Large intestine (tissue), 3 donors: ENCODE measurements around the gene OR52E2. TPM values are rescaled to one million over a fixed set of nuclear protein-coding genes. Genes with fewer than 3 reads are reported as not detected.
"Not testable (repeated sequence)": the region's sequence is repeated elsewhere in the genome, so short reads cannot be mapped to it uniquely, and the experiment has no call there.

Experiments used
- DNase-seq, 2 donors: peaks; one replicate each; pipeline versions ENCODE4 v3.0.0 to v3.0.0-alpha.2; 2013
- H3K27ac ChIP-seq: one replicate; pipeline ENCODE4 v1.5.1; 2013; ENCODE audit warnings: low read length
- H3K27me3 ChIP-seq: 2 replicates; pipeline ENCODE4 v1.6.1; 2013; ENCODE audit warnings: low read length; ENCODE audit not compliant: control insufficient read depth, insufficient read depth
- H3K36me3 ChIP-seq: 2 replicates; pipeline ENCODE4 v1.6.1; 2013; ENCODE audit warnings: low read length; ENCODE audit not compliant: control insufficient read depth, insufficient read depth
- H3K4me1 ChIP-seq: one replicate; pipeline ENCODE4 v1.6.1; 2013; ENCODE audit warnings: low read length; ENCODE audit not compliant: control insufficient read depth, insufficient read depth
- H3K4me3 ChIP-seq: one replicate; pipeline ENCODE4 v1.5.1; 2013; ENCODE audit warnings: low read length
- H3K9me3 ChIP-seq: one replicate; pipeline ENCODE4 v1.6.1; 2013; ENCODE audit warnings: mild to moderate bottlenecking, low read depth, low read length, moderate library complexity; ENCODE audit not compliant: control insufficient read depth
- WGBS: methylation state at CpG from one replicate; pipeline ENCODE4 v1.1.5; 2013; ENCODE audit warnings: low lambda C conversion rate; ENCODE audit not compliant: insufficient coverage; 5-methylcytosine and 5-hydroxymethylcytosine counted together
- polyA plus RNA-seq: library from polyadenylated mRNA; unstranded; fragments of 120-200 nt; gene quantifications from one replicate; pipeline ENCODE4 v1.2.1, GENCODE V29; 2013

Gene OR52E2
- polyA plus RNA-seq, 1 donor = not detected

DNA sequence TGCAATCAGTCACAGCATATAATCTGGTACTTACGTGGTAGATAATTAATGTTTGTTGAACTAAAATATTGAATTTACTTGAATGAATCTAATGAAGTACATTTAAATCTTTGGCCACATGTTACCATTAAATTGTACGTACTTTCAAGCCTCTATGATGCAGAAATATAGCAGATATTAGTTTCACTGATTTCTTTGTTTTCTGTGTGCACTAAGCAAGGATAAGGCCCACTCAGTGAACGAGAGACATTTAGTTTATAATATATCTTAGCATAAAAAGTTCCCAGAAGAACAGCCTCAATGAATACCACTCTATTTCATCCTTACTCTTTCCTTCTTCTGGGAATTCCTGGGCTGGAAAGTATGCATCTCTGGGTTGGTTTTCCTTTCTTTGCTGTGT lies 9.8 kb upstream of the OR52E2 start, which contains the start of gene OR52E1:
Gene OR52E1, plus strand, starts transcription at position 301 of the 400 bp plus-strand sequence.
- no peaks in the 10 kb centered on the region for H3K27me3 ChIP-seq
- H3K4me1 ChIP-seq = no peaks in the 10 kb centered on the region
- no peak for DNase-seq
- no peak within 1 kb of the TSS for H3K4me3 ChIP-seq
- no peak within 1 kb of the TSS for H3K27ac ChIP-seq
- H3K9me3 ChIP-seq = no peaks in the 10 kb centered on the region
- 72% methylated on average over 2 of the region's 3 CpGs for WGBS
- no peaks in the 10 kb centered on the region for H3K36me3 ChIP-seq

DNA sequence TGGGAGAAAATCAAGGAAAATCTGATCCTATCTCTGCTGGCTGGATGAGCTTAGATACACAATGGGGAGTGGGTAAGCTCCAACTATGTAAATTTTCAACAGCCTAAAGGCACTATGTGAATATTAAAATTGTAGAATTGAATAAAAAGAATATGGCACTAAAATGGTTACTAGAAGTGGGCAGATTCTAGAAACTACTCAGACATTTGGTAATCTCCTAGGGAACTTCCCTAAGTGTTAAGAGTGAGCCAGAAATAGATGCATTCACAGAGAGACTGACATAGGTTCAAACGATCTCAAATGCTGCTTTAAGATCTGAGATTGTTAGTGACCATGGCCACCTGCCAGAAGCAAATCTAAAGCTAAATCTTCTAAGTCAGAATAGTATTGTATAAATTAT lies 5.6 kb upstream of the OR52E2 start:
- H3K27me3 ChIP-seq = no peaks in the 10 kb centered on the region
- DNase-seq = no peak
- no peaks in the 10 kb centered on the region for H3K36me3 ChIP-seq
- H3K9me3 ChIP-seq = no peaks in the 10 kb centered on the region
- no peak overlapping the region for H3K4me3 ChIP-seq
- no peak overlapping the region for H3K27ac ChIP-seq
- no CpG with 5 or more reads among the region's 1 CpG for WGBS
- no peaks in the 10 kb centered on the region for H3K4me1 ChIP-seq

DNA sequence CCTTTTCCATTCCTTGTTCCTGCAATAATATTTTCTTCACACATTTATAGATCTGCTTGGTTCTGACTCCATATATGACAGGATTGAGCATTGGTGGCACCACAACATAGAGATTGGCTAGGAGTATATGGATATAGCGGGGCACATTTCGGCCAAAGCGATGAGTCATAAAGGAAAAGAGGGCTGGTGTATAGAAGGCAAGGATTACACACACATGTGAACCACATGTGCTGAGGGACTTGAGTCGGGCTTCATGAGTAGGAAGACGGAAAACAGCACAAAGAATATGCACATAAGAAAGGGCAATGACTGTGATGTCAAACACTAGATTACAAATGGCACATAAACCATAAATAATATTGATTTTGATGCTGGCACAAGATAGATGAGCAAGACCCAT lies 748 bp downstream of the OR52E2 start:
- DNase-seq, H3K36me3 ChIP-seq, H3K4me1 ChIP-seq, H3K27ac ChIP-seq, H3K9me3 ChIP-seq, H3K27me3 ChIP-seq, H3K4me3 ChIP-seq: not testable (repeated sequence)
- WGBS = 80% methylated on average over 2 of the region's 5 CpGs

DNA sequence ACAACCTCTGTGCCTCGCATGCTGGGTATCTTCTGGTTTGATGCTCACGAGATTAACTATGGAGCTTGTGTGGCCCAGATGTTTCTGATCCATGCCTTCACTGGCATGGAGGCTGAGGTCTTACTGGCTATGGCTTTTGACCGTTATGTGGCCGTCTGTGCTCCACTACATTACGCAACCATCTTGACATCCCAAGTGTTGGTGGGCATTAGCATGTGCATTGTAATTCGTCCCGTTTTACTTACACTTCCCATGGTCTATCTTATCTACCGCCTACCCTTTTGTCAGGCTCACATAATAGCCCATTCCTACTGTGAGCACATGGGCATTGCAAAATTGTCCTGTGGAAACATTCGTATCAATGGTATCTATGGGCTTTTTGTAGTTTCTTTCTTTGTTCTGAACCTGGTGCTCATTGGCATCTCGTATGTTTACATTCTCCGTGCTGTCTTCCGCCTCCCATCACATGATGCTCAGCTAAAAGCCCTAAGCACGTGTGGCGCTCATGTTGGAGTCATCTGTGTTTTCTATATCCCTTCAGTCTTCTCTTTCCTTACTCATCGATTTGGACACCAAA lies 12.6 kb downstream of the OR52E2 start:
- Histone ChIP-seq H3K4me1 (no peaks in the 10 kb centered on the region), H3K27me3 (no peaks in the 10 kb centered on the region), H3K27ac (no peak overlapping the region), H3K9me3 (no peaks in the 10 kb centered on the region), H3K4me3 (no peak overlapping the region), H3K36me3 (no peaks in the 10 kb centered on the region)
- no peak for DNase-seq
- WGBS = 95% methylated on average over 3 of the region's 15 CpGs

DNA sequence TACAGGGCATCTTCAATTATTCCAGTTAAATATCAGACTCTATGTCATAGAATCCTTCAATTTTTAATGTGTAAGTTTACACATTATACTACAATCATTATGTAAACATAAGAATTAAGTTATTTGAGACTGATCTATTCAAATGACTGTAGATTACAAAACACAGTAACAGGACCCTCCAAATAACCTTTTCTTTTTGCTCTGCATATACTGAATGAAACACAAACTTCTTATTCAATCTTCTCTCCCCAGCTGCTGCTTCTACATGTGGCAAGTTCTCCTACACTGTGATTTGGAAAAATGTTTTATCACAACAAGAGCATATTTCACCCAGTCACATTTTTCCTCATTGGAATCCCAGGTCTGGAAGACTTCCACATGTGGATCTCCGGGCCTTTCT lies 13.2 kb downstream of the OR52E2 start, which contains the start of gene OR52J3:
Gene OR52J3, plus strand, starts transcription at position 301 of the 400 bp plus-strand sequence. Its CDS starts 0 bp downstream, at position 301.
- H3K4me1 ChIP-seq = no peaks in the 10 kb centered on the region
- no CpG with 5 or more reads among the region's 1 CpG for WGBS
- H3K27ac ChIP-seq = no peak within 1 kb of the TSS
- H3K36me3 ChIP-seq = no peaks in the 10 kb centered on the region
- H3K9me3 ChIP-seq = no peaks in the 10 kb centered on the region
- no peak within 1 kb of the TSS for H3K4me3 ChIP-seq
- no peaks in the 10 kb centered on the region for H3K27me3 ChIP-seq
- DNase-seq = no peak

DNA sequence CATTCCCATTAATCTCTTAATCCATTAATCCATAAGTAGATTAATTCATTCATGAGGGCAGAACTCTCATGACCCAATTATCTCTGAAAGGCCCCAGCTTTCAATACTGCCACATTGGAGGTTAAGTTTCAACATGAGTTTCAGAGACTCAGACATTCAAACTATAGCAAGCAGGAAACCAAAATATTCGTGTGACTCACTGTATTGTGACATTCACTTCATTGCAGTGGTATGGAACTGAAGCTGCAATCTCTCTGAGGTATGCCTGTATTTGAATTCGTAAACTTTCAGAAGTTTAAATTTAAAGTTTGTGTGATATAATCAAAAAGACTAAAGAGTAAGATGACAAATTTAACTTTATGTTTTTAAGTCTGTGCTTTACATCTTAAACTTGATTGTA lies 16.0 kb downstream of the OR52E2 start:
- no peak for DNase-seq
- Histone ChIP-seq H3K36me3 (no peaks in the 10 kb centered on the region), H3K9me3 (no peaks in the 10 kb centered on the region), H3K27ac (no peak overlapping the region), H3K4me3 (no peak overlapping the region), H3K4me1 (no peaks in the 10 kb centered on the region), H3K27me3 (no peaks in the 10 kb centered on the region)
- WGBS = 100% methylated on average over 1 of the region's 2 CpGs

DNA sequence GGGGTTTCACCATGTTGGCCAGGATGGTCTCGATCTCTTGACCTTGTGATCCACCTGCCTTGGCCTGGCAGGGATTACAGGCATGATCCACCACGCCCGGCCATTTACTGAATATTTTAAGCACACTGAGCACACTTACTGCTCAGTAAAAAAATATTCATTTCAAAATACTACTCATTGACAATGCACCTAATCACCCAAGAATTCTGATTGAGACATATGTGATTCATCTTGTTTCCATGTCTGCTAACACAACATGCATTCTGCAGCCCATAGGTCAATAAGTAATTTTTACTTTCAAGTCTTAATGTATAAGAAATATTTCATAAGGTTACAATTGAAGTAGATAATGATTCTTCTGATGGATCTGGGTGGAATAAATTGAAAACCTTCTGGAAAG lies 17.3 kb downstream of the OR52E2 start:
- Histone ChIP-seq H3K4me3 (no peak overlapping the region), H3K36me3 (no peaks in the 10 kb centered on the region), H3K27ac (no peak overlapping the region), H3K9me3 (no peaks in the 10 kb centered on the region), H3K4me1 (no peaks in the 10 kb centered on the region), H3K27me3 (no peaks in the 10 kb centered on the region)
- DNase-seq = no peak
- no CpG with 5 or more reads among the region's 3 CpGs for WGBS

DNA sequence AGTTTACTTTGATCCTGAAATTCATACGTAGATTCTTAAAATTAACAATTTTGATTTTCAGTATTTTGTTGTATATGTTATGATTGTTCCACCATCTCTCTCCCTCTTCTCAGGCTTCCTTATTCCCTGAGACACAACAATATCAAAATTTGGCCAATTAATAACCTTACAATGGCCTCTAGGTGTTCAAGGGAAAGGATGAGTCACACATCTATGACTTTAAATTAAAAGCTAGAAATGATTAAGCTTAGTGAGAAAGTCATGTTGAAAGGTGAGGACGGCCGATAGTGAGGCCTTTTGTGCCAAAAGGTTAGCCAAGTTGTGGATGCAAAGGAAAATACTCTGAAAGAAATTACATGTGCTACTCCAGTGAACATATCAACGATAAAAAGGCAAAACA lies 18.6 kb downstream of the OR52E2 start:
- H3K27ac ChIP-seq = no peak overlapping the region
- H3K4me1 ChIP-seq = no peaks in the 10 kb centered on the region
- 70% methylated on average over 2 of the region's 4 CpGs for WGBS
- DNase-seq = no peak
- H3K4me3 ChIP-seq = no peak overlapping the region
- H3K27me3 ChIP-seq = no peaks in the 10 kb centered on the region
- H3K9me3 ChIP-seq = no peaks in the 10 kb centered on the region
- H3K36me3 ChIP-seq = no peaks in the 10 kb centered on the region

DNA sequence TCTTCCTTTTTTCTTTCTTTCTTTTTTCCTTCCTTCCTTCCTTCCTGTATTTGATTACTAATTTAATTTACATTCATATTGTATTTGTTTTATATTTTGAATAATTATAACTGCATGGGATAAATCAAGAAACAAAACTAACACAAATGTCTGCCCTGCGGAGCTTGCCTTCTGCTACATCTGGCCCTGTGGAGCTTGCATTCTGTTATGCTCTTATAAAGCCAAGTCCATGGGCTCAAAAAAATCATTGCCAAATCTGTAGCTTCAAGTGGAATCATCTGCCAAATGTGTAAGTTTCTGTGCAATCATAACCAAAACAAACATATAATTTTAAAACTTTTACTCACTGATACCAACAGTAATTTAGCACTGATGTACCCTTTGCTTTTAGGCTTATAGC lies 21.1 kb downstream of the OR52E2 start:
- 80% methylated on average over 1 of the region's 1 CpG for WGBS
- H3K27me3 ChIP-seq = no peaks in the 10 kb centered on the region
- DNase-seq = no peak
- H3K9me3 ChIP-seq = no peaks in the 10 kb centered on the region
- H3K4me1 ChIP-seq = no peaks in the 10 kb centered on the region
- no peak overlapping the region for H3K27ac ChIP-seq
- H3K4me3 ChIP-seq = no peak overlapping the region
- H3K36me3 ChIP-seq = no peaks in the 10 kb centered on the region

DNA sequence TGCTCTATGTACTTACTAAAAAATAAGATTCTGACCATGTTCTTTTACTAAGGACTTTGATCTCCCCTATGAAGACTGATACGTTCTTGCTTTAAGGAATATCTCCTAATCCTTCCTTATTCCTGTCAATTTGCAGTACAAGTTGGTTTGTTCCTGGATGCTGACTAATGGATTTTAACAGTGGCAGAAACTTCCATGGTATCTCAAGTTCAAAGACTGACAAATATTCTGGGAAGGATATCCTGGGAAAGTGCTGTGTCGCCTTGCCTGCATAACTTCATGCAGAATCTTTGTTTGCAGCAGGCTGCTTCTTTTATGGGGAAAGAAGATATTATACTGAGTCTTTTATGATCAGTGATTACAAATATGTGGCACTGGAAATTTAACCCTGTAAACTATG lies 21.5 kb downstream of the OR52E2 start:
- Histone ChIP-seq H3K4me3 (no peak overlapping the region), H3K9me3 (no peaks in the 10 kb centered on the region), H3K4me1 (no peaks in the 10 kb centered on the region), H3K36me3 (no peaks in the 10 kb centered on the region), H3K27me3 (no peaks in the 10 kb centered on the region), H3K27ac (no peak overlapping the region)
- WGBS = 64% methylated on average over 1 of the region's 2 CpGs
- DNase-seq = no peak

DNA sequence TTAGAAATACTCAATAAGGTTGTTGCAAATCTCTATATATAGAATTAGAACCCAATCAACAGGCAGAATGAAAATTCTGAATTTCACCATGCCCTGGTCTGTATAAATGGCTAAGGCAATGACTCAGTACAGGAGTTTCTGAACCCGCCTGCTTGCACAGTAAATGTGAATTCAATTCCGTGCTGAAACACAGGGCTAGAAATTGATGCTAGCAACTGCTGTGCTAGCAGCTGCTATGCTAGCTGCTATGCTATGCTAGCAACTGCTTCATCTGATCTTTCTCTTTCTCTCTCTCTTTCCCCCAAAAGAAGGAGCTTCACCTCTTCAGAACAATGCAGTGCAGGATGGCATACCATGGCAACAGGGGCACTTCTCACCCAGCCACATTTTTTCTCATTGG lies 22.8 kb downstream of the OR52E2 start:
- Histone ChIP-seq H3K9me3 (no peaks in the 10 kb centered on the region), H3K27me3 (no peaks in the 10 kb centered on the region), H3K27ac (no peak overlapping the region), H3K36me3 (no peaks in the 10 kb centered on the region), H3K4me1 (no peaks in the 10 kb centered on the region), H3K4me3 (no peak overlapping the region)
- no CpG with 5 or more reads among the region's 2 CpGs for WGBS
- no peak for DNase-seq
